ENCODE data around the gene DOCK2.
"Not testable (repeated sequence)": the region's sequence is repeated elsewhere in the genome, so short reads cannot be mapped to it uniquely, and the experiment has no call there.

DOCK2 gene

DNA sequence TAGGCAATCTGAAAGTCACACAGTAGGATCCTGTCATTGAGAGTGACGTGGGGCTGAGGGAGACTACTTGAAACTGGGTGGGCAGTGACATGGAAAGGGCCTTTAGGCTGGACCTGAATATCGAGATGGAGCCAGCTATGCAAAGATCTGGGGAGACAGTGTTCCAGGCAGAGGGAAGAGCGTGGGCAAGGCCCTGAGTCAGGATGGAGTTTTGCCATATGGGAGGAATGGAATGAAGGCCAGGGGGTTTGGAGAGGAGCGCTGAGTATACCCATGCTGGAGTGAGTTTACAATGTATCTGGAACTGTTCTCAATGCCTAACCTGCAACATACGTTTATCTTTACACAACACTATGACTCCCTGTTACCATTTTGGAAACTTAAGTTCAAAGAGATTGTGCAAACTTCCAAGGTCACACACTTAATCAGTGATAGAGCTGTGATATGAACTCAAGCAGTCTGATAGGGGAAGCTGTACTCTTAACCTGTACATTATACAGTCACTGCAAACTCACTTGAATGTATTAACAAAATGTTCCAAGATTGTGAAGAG, 309.7 kb downstream of the DOCK2 start:
- no peak for DNase-seq (ENCODE audit: extremely low read depth, low read depth)
- TF ChIP-seq, protein P1, sequence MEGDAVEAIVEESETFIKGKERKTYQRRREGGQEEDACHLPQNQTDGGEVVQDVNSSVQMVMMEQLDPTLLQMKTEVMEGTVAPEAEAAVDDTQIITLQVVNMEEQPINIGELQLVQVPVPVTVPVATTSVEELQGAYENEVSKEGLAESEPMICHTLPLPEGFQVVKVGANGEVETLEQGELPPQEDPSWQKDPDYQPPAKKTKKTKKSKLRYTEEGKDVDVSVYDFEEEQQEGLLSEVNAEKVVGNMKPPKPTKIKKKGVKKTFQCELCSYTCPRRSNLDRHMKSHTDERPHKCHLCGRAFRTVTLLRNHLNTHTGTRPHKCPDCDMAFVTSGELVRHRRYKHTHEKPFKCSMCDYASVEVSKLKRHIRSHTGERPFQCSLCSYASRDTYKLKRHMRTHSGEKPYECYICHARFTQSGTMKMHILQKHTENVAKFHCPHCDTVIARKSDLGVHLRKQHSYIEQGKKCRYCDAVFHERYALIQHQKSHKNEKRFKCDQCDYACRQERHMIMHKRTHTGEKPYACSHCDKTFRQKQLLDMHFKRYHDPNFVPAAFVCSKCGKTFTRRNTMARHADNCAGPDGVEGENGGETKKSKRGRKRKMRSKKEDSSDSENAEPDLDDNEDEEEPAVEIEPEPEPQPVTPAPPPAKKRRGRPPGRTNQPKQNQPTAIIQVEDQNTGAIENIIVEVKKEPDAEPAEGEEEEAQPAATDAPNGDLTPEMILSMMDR (IDR thresholded peaks at IDR 0.05; ENCODE audit: low read depth, low read length): no peak

DNA sequence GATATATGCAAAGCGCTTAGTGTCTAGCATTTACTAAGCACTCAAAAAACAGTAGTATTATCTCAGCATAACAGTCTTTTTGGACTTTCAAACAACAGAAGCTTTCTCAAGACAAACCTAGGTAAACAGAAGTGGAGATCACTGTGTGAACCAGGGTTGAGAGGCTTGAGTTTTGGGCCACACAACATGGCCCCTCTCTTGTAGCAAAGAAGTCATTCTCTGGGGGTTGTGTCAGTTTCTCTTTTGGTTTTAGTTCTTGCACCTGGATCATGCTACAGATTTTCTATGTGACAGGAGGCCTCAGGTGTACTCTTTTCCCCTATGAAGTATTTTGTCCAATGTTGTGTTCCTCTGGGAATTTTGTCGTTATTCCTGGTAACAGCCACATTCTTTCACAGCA, 313.3 kb downstream of the DOCK2 start:
- TF ChIP-seq, protein P1 (IDR thresholded peaks at IDR 0.05; ENCODE audit: low read depth, low read length): no peak
- DNase-seq (ENCODE audit: extremely low read depth, low read depth): no peak

DNA sequence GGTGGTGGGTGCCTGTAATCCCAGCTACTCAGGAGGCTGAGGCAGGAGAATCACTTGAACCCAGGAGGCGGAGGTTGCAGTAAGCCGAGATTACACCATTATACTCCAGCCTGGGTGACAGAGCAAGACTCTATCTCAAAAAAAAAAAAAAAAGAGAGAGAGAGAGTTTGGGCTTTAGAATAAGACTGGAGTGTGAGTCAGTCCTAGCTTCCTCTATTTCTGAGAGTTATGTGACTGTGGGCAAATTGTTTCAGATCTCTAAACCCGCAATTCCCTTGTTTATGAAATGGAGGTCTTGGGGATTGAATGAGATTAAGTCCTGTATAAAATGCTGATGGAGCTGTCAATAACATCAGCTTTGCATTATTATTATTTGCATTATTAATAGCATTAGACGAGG, 316.1 kb downstream of the DOCK2 start:
- DNase-seq (ENCODE audit: extremely low read depth, low read depth): not testable (repeated sequence)

DNA sequence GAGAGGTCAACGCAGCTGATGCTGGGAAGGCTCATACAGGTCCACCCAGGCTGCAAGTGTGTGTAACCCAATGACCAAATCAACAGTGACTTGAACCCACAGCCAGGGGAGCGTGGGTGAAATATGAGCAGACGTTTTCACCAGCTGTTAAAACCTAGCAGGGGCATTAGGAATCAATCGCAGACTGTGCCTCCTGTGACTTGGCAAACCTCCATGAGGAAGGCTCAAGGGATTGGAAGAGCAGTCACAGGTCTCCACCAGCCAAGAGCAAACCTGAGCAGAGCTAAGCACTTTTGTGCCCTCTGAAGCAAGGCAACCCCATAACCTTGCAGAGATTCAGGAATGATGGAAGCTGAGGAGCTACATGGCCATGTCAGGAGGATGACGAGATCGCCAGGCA, 317.7 kb downstream of the DOCK2 start:
- DNase-seq (ENCODE audit: extremely low read depth, low read depth): no peak
- TF ChIP-seq, protein P1 (IDR thresholded peaks at IDR 0.05; ENCODE audit: low read depth, low read length): no peak

DNA sequence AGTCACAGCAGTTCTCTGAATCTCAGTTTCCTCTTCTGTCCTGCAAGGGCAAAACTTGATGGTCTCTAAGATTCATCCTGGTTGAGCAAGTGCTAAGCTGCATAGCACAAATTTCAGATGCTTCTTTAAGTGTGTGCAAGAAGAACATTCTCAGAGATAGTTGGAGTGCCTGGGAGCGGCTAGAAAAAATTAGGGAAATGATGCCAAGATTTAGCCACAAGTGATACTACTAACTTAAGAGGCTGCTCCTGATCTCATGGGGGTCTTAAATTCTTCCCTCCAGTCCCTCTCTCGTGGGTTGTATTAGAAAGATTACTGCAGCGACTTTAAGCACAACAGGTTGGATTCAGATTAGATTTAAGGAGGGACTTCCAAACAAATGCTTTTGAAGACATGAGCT, 319.1 kb downstream of the DOCK2 start:
- TF ChIP-seq, protein P1 (IDR thresholded peaks at IDR 0.05; ENCODE audit: low read depth, low read length): no peak

DNA sequence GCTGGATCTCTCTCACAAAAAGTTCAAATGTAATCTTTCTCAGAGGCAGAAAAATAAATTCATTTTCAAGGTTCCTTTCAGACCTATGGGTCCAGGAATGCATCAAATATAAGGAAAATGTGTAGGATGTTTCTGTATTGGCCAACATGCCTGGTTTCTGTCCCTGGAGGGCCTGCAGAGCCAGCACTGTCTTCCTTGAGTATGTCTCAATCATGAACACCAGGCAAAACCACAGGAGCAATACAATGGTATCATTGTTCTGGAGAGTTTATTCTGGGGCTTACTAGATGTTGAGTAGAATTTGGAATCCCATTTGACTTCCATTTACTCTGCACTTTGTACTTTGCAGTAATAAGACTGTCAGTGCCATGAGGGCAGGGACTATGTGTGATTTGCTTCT, 319.7 kb downstream of the DOCK2 start:
- no peak for DNase-seq (ENCODE audit: extremely low read depth, low read depth)
- TF ChIP-seq, protein P1 (IDR thresholded peaks at IDR 0.05; ENCODE audit: low read depth, low read length): no peak

More for the DNA sequence above, 319.1 kb downstream of the DOCK2 start:
- no peak for DNase-seq (ENCODE audit: extremely low read depth, low read depth)

DNA sequence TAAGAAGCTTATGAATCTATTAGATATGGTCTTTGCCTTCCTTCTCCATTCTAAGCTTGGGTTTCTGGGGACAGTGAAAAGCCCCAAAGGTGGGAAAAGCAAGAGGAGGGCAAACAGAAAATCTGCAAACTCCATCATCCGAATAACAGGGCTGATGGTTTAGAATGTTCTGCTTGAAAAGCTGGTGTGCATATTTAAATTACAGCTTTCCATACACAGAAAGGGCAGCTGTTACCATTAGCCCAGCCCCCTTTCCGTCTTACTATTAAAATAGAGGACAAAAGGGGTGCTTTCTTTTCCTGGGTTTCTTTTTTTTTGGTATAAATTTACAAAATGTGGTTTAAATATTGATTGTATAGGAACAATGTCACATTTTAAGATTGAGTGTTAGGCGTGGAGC, 321.2 kb downstream of the DOCK2 start:
- TF ChIP-seq, protein P1 (IDR thresholded peaks at IDR 0.05; ENCODE audit: low read depth, low read length): no peak
- no peak for DNase-seq (ENCODE audit: extremely low read depth, low read depth)

DNA sequence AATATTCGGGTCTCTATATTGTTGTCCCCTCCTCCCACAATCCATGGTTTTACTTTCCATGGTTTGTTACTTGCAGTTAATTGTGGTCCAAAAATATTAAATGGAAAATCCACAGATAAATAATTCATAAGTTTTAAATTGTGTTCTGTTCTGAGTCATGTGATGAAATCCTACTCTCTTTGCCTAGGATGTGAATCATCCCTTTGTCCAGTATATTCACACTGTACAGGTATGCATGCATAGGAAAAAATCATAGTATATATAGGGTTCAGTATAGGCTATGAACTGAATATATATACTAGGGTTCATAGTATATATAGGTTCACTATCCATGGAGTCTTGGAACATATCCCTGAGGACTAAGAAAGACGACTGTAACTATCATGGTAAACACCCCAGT, 323.6 kb downstream of the DOCK2 start:
- TF ChIP-seq, protein P1 (IDR thresholded peaks at IDR 0.05; ENCODE audit: low read depth, low read length): no peak
- no peak for DNase-seq (ENCODE audit: extremely low read depth, low read depth)
